ENCODE measurements around the gene ALDH3B2.

ALDH3B2 gene

DNA sequence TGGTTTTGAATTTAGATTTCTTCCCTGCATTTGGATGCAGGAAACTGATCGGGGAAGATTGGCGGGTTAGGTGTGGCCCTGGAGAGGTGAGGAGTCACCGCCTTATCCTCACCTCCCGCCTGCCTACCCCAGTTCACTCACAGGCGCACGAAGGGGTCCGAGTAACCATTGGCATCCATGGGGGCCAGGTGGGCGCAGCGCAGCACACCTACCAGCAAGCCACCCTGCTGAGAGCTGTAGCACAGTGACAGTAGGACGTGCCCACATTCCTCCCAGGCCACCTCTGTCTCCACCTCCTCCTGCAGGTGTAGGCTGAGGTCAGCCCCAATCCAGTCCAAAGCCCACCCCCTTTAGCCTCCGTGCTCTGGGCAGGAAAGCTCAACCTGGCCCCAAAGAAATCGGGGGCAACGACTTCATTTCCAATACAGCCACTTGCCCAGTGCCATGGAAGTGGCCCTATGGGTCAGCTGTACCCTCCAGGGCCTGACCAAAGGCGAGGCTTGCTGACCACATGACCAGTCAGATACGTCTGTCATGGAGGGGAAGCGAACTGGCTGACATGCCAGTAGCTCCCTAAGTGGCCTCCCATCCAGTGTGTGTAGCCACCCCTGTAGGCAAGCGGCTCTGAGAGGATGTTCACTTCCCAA lies 61.0 kb downstream of the ALDH3B2 start:
- Histone ChIP-seq H3K36me3 (ENCODE audit: control insufficient read depth in 1 of 2, insufficient read depth in 2 of 2, low read length in 2 of 2) (peaks cover 16 to 46% of the 10 kb centered on the region in 2 donors), H3K4me1 (ENCODE audit: control insufficient read depth in 1 of 2, insufficient read depth in 2 of 2, low read length in 2 of 2) (peaks cover 3 to 14% of the 10 kb centered on the region in 2 donors), H3K9me3 (ENCODE audit: control insufficient read depth in 1 of 2, low read length in 2 of 2) (no peaks in the 10 kb centered on the region), H3K27ac (ENCODE audit: low read length) (peak overlapping the region; percentile 43), H3K27me3 (ENCODE audit: low read depth, low read length) (peaks cover 10% of the 10 kb centered on the region), H3K4me3 (ENCODE audit: low read depth in 1 of 2, low read length in 2 of 2) (peak overlapping the region; percentile 55 to 58)

DNA sequence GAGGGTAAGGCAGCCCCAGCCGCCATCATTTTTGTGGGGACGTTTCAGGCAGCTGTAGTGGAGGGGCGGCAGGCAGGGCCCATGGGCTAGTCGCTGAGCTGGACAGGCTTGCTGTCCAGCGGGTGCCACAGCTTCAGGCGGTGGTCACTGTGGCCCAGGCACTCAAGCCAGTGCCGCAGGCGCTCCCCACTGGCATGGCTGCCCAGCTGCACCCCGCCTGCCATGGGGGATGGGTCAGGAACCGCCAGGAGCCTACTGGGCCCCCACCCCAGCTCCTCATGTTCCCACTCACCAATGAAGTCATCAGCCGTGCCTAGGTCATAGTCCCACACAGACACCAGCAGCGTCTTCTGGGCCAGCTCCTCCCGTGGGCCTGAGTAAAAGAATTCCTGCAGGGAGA lies 61.7 kb downstream of the ALDH3B2 start:
- Histone ChIP-seq H3K36me3 (ENCODE audit: control insufficient read depth in 1 of 2, insufficient read depth in 2 of 2, low read length in 2 of 2) (peaks cover 18 to 47% of the 10 kb centered on the region in 2 donors), H3K4me1 (ENCODE audit: control insufficient read depth in 1 of 2, insufficient read depth in 2 of 2, low read length in 2 of 2) (peaks cover 3 to 20% of the 10 kb centered on the region in 2 donors), H3K27ac (ENCODE audit: low read length) (no peak overlapping the region), H3K9me3 (ENCODE audit: control insufficient read depth in 1 of 2, low read length in 2 of 2) (no peaks in the 10 kb centered on the region), H3K27me3 (ENCODE audit: low read depth, low read length) (peaks cover 10% of the 10 kb centered on the region), H3K4me3 (ENCODE audit: low read depth in 1 of 2, low read length in 2 of 2) (no peak overlapping the region)

Data from muscle layer of duodenum (tissue), 2 donors.